ENCODE data around the gene ALAS2.
"Not testable (repeated sequence)": the region's sequence is repeated elsewhere in the genome, so short reads cannot be mapped to it uniquely, and the experiment has no call there.

The ALAS2 gene, protein sequence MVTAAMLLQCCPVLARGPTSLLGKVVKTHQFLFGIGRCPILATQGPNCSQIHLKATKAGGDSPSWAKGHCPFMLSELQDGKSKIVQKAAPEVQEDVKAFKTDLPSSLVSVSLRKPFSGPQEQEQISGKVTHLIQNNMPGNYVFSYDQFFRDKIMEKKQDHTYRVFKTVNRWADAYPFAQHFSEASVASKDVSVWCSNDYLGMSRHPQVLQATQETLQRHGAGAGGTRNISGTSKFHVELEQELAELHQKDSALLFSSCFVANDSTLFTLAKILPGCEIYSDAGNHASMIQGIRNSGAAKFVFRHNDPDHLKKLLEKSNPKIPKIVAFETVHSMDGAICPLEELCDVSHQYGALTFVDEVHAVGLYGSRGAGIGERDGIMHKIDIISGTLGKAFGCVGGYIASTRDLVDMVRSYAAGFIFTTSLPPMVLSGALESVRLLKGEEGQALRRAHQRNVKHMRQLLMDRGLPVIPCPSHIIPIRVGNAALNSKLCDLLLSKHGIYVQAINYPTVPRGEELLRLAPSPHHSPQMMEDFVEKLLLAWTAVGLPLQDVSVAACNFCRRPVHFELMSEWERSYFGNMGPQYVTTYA

DNA sequence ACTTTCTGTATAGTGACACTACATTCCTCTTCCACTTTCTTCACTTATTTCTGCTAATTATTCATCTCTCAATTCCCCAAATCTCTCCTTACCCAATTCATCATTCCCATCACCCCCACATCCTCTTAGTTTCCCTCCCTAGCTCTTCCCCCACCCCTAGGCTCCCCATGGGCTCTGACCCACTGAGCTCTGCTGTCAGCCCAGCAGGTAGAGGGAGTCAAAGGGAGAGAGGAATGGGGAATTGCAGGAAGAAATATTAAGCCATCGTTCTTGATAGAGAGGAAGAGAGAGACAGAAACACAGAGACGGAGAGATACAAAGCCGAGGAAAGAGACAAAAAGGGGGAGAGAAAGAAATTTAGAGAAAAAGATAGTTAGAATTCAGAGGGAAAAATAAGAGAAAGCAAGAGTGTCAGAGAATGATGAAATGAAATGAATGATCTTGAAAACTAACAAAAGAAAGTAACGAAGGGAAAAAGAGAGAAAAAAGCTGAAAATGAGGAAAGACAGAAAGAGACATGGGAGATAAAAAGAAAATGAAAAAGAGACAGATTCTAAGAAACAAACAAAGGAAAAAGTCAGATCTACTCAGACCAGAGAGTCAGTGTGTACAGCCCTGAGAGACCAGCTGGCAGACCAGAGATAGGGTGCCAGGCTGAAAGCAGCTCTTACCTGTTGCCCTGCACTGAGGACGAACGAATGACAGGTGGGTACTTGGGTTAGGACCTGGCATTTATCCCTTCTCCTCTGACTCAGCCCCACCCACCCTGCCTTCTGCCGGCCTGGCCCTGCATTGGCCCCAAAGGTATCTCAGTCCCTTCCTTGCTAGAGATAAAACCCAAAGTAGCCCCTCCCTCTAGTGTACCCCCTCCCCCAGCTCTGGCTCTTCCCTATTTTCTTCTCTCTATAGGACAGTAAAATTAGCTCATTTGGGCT lies at the start of gene ALAS2:
Gene ALAS2 (minus strand): TSS at position 707 of the 935 bp plus-strand sequence. CDS start 4,977 bp downstream, outside the sequence.
- DNase-seq (ENCODE audit: low spot score in 2 of 2) = no peak
- H3K36me3 Mint-ChIP-seq = no peaks in the 10 kb centered on the region
- no peak within 1 kb of the TSS for H3K27ac Mint-ChIP-seq
- H3K4me1 Mint-ChIP-seq = no peaks in the 10 kb centered on the region
- no peaks in the 10 kb centered on the region for H3K9me3 Mint-ChIP-seq
- H3K4me3 Mint-ChIP-seq = no peak within 1 kb of the TSS
- no peak for ATAC-seq

DNA sequence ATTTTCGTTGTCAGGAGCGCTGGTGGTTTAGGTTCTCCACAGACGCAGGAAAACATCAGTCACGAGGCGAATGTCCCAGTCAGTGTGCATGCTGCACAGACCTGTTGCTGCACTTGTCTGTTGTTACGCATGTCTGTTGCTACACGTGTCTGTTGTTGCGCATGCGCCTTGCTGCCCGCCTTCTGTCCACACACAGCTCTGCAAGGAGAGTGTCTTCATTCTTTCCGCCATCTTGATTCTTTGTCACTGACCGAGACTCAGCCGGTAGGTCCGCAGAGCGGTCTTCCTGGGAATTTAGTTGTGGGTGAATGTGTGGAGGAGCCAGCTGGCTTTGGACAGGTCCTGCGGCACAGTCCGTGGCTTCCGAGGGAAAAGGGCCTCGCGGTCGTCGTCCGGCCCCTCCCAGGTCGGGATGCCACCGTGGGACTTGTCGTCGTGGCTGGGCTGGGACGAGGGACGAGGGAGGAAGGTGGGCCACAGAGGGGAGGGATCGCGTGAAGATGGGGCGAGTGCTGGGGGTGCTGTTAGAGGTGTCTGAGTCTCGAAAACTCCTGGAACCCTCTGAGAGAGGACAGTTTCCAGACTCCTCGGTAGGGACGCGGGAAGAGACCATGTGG lies 44.2 kb upstream of the ALAS2 start, which contains the start of gene PAGE2B:
Gene PAGE2B (plus strand): TSS at position 180 of the 617 bp plus-strand sequence. CDS start 1,012 bp downstream, outside the sequence.
- Mint-ChIP-seq H3K4me1 (no peaks in the 10 kb centered on the region), H3K4me3 (no peak within 1 kb of the TSS), H3K9me3 (no peaks in the 10 kb centered on the region), H3K36me3 (no peaks in the 10 kb centered on the region), H3K27ac (no peak within 1 kb of the TSS)
- ATAC-seq (no peak), DNase-seq (ENCODE audit: low spot score in 2 of 2) (no peak)

DNA sequence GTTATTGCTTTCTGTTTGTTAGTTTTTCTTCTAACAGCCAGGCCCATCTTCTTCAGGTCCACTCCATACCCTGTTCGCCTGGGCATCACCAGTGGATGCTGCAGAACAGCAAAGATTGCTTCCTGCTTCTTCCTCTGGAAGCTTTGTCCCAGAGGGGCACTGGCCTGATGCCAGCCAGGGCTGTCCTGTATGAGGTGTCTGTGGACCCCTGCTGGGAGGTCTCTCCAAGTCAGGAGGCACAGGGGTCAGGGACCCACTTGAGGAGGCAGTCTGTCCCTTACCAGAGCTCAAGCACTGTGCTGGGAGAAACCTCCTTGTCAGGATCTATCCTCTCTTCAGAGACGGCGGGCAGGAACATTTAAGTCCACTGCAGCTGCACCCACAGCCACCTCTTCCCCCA lies 41.5 kb upstream of the ALAS2 start:
- Mint-ChIP-seq H3K4me3 (no peak overlapping the region), H3K4me1 (no peaks in the 10 kb centered on the region), H3K36me3 (no peaks in the 10 kb centered on the region), H3K27ac (no peak overlapping the region), H3K9me3 (no peaks in the 10 kb centered on the region)
- ATAC-seq (no peak), DNase-seq (ENCODE audit: low spot score in 2 of 2) (no peak)

DNA sequence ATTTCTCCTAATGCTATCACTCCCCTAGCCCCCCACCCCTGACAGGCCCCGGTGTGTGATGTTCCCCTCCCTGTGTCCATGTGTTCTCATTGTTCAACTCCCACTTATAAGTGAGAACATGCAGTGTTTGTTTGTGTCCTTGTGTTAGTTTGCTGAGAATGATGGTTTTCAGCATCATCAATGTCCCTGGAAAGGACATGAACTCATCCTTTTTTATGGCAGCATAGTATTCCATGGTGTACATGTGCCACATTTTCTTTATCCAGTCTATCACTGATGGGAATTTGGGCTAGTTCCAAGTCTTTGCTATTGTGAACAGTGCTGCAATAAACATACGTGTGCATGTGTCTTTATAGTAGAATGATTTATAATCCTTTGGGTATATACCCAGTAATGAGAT lies 36.4 kb upstream of the ALAS2 start:
- ATAC-seq; H3K4me1 Mint-ChIP-seq; H3K36me3 Mint-ChIP-seq; DNase-seq (ENCODE audit: low spot score in 2 of 2); H3K4me3 Mint-ChIP-seq; H3K27ac Mint-ChIP-seq; H3K9me3 Mint-ChIP-seq: not testable (repeated sequence)

DNA sequence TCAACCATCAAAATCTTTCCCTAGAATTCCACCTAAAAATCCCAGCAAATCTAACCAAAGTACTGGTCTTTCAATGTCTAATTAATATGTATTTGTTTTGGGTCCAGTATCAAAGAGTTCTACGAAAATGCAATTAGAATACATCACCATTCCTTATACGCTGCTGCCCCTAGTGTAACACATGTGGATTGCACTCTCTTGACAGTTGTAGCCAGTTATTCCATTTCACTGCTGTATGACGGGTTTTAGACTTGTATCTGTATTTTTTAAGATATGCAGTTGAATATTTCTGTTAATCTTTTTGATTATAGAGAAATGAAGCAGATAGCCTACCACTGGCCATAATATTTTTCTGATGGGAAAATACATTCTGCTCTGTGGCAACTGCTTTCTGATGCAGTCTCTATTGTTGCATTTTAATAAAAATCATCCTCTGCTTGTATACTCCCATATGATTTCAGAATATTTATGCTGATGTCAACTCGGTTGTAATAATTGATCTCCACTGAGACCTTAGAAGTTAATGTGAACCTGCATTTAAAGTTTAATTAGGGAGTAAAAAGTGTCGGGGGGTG lies 27.0 kb upstream of the ALAS2 start:
- Mint-ChIP-seq H3K9me3 (no peaks in the 10 kb centered on the region), H3K27ac (peak overlapping the region; percentile 14)

DNA sequence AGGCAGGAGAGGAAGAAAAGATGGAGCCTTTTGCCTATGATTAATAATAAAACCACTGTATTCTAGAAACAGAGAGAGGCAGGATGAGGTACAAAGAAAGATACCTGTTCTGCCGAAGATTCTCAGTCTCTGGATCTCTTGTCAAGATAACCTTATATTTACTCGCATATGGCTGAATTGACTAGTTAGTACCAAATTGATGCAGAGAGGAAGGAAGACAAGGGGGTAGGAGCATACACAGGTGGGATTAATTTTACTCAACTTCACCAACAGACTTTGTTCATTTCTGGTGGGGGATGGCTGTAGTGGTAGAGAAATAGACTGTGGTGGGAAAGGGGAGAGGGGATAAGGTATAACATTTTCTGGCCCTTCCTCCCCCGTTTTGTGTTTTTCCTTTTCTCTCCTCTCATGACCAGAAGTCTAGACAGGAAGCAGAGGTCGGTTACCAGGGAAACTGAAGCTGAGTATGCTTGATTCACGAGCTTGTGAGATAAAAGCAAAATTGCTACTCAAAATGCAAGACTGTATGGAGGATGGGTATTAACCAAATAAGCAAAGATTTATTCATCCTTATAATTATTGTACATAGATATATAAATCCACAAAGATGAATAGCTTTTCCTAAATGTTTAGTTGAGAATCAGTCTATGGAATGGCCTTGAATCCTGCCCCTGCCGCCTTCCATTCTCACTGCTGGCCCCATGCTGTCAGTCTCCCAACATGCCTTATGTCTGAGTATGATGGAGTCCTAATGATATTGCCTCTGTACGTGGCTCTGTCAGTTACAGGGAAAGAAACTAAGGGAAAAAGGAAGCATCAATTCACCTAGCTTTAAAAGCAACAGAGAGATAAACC lies 26.3 kb upstream of the ALAS2 start:
- Mint-ChIP-seq H3K9me3 (no peaks in the 10 kb centered on the region), H3K4me3 (peak overlapping the region; percentile 56), H3K4me1 (peaks cover 12% of the 10 kb centered on the region), H3K36me3 (no peaks in the 10 kb centered on the region), H3K27ac (peak overlapping the region; percentile 14)
- DNase-seq (ENCODE audit: low spot score in 2 of 2) (peak in 1 of 2 donors; percentile 46), ATAC-seq (peak; percentile 78)

More for the DNA sequence above, 27.0 kb upstream of the ALAS2 start:
- ATAC-seq (peak; percentile 56), DNase-seq (ENCODE audit: low spot score in 2 of 2) (peak in 1 of 2 donors; percentile 1)
- Mint-ChIP-seq H3K36me3 (no peaks in the 10 kb centered on the region), H3K4me1 (peaks cover 12% of the 10 kb centered on the region), H3K4me3 (peak overlapping the region; percentile 56)

DNA sequence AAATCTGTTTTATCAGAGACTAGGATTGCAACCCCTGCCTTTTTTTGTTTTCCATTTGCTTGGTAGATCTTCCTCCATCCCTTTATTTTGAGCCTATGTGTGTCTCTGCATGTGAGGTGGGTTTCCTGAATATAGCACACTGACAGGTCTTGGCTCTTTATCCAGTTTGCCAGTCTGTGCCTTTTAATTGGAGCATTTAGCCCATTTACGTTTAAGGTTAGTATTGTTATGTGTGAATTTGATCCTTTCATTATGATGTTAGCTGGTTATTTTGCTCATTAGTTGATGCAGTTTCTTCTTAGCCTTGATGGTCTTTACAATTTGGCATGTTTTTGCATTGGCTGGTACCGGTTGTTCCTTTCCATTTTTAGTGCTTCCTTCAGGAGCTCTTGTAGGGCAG lies 19.8 kb upstream of the ALAS2 start:
- H3K36me3 Mint-ChIP-seq; DNase-seq (ENCODE audit: low spot score in 2 of 2); H3K27ac Mint-ChIP-seq; H3K4me1 Mint-ChIP-seq; H3K4me3 Mint-ChIP-seq; H3K9me3 Mint-ChIP-seq; ATAC-seq: not testable (repeated sequence)

DNA sequence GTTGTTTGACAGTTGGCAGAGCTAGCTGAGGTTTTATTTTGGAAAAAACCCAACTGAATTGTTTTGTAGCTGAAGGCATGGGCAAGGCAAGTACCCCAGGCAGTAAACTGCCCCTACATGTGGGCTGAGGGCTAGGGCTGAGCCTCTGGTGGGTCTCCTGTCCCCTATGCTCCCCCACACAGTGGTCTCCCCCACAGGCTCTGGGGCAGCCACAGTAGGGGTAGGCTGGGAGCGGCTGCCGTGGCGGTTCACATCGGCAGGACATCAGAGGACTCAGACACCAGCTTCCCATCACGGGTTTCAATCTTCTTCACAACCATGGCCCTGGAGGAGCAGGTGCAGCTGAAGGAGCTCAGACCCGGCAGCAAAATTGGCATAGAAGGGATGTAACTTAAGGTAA lies 10.7 kb upstream of the ALAS2 start:
- Mint-ChIP-seq H3K27ac (no peak overlapping the region), H3K4me1 (no peaks in the 10 kb centered on the region), H3K4me3 (no peak overlapping the region), H3K36me3 (no peaks in the 10 kb centered on the region), H3K9me3 (no peaks in the 10 kb centered on the region)
- no peak for ATAC-seq
- DNase-seq (ENCODE audit: low spot score in 2 of 2) = no peak

DNA sequence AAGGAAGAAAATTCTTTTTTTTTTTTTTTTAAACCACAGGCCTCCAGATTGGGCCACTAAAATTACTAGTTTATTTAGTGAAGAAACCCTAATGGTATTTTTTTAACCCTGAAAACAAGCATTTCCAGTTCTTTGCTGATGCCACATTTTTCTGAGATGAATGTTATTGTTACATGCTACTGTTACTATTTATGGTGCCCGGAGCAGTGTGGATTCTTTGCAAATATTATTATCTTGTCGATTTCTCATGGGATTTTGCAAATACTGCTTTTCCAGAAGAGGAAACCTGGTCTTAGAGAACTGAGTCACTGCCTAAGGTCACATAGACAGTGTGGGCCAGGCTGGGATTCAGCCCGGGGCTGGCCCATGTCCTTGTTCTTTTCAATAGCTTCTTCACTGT lies 8.7 kb upstream of the ALAS2 start:
- ATAC-seq (no peak), DNase-seq (ENCODE audit: low spot score in 2 of 2) (no peak)
- Mint-ChIP-seq H3K4me3 (no peak overlapping the region), H3K36me3 (no peaks in the 10 kb centered on the region), H3K9me3 (no peaks in the 10 kb centered on the region), H3K27ac (no peak overlapping the region), H3K4me1 (no peaks in the 10 kb centered on the region)

DNA sequence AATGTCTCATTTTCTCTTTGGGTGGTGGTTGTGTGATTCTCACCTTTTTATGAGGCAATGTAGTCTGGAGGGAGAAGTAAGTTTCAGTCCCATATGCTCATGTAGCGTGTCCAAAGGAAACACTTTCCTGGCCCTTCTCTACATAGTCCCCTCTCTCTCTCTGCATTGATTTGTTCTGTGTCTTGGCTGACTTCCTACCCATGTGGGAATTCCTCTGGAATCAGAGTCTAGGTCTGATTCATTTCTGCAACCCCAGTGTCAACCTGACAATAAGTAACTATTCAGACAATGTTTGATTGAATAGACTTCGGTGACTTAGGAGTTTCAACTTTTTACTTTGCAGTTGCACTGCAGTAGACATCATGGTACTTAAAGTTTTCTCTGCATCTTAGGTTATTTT lies 2.7 kb upstream of the ALAS2 start:
- ATAC-seq (no peak), DNase-seq (ENCODE audit: low spot score in 2 of 2) (no peak)
- Mint-ChIP-seq H3K36me3 (no peaks in the 10 kb centered on the region), H3K9me3 (no peaks in the 10 kb centered on the region), H3K27ac (no peak overlapping the region), H3K4me1 (no peaks in the 10 kb centered on the region), H3K4me3 (no peak overlapping the region)

DNA sequence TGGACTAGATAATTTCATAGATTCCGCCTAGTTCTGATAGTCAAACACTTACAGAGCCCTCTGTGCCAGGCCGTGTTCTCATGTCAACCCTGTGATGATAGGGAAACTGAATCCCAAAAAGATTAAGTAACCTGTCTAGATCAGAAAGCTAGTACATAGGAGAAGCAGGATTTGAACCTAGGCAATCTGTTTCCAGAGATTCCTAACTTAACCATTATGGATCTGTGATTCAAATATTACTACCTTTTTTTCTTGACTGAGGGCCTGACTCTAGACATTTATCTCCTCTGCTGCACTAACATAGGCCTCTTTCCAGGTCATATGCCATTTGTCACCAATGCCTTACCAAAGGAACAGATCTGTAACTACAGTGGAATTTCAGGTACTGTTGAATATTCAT lies 1.5 kb downstream of the ALAS2 start:
- Mint-ChIP-seq H3K27ac (no peak overlapping the region), H3K9me3 (no peaks in the 10 kb centered on the region), H3K4me1 (no peaks in the 10 kb centered on the region), H3K4me3 (no peak overlapping the region), H3K36me3 (no peaks in the 10 kb centered on the region)
- DNase-seq (ENCODE audit: low spot score in 2 of 2) (no peak), ATAC-seq (no peak)

DNA sequence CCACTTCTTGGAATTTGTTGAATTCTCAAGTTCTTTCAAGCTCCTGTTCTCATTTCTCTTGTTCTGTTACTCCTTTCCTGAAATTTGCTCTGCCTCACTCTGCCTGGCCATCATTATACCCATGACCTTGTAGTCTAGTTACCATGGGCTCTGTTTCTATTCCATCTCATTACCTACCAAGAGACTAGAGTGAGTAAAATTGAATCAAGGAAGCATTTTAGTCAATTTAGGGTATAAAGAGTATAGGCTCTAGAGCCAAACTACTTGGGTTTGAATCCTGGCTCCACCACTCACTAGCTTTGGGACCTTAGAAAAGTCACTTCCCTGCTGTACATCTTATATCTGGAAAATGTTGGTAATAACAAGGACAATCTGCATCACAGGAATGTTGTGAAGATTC lies 2.2 kb downstream of the ALAS2 start:
- no peak for ATAC-seq
- no peaks in the 10 kb centered on the region for H3K9me3 Mint-ChIP-seq
- H3K36me3 Mint-ChIP-seq = no peaks in the 10 kb centered on the region
- H3K27ac Mint-ChIP-seq = no peak overlapping the region
- no peak overlapping the region for H3K4me3 Mint-ChIP-seq
- no peak for DNase-seq (ENCODE audit: low spot score in 2 of 2)
- no peaks in the 10 kb centered on the region for H3K4me1 Mint-ChIP-seq

DNA sequence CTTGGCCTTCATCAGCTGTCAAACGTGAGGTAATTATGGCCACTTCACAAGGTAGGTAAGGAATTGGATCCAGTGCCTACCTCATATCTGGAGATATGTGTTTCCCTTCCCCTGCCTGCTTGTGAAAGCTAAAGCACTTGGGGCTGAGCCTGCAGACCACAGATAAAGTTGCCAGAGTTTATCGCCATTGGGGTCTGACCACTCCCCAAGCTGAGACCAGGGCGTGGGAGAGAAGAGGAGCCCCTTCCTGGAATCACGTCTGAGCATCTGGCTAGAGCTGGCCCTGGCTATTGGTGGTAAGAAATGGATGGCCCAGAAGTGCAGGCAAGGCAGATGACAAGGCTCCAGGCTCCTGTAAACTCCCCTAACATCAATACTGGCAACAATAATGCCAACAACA lies 2.7 kb downstream of the ALAS2 start:
- Mint-ChIP-seq H3K36me3 (no peaks in the 10 kb centered on the region), H3K4me3 (no peak overlapping the region), H3K9me3 (no peaks in the 10 kb centered on the region), H3K4me1 (no peaks in the 10 kb centered on the region), H3K27ac (no peak overlapping the region)
- ATAC-seq (no peak), DNase-seq (ENCODE audit: low spot score in 2 of 2) (no peak)

DNA sequence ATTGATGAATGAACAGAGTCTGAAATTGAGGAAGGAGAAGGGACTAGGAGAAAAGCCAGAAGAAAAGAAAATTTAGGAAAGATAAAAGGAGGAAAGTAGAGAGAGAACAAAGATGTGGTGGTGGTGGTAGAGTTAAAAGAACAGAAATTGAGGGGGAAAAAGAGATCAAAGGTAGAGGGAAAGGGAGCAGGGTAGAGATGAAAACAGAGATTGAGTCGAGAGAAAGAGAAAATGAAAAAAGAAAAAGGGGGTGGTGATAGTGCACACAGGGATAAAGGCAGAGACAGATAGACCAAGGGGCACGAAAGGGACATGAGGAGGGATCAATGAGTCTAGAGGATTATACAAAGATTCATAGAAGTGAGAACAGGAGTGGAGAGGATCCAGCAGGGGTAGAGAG lies 3.9 kb downstream of the ALAS2 start:
- peak overlapping the region; percentile 29 for H3K27ac Mint-ChIP-seq
- DNase-seq (ENCODE audit: low spot score in 2 of 2) (no peak), ATAC-seq (no peak)
- no peak overlapping the region for H3K4me3 Mint-ChIP-seq
- no peaks in the 10 kb centered on the region for H3K4me1 Mint-ChIP-seq
- H3K9me3 Mint-ChIP-seq = no peaks in the 10 kb centered on the region
- no peaks in the 10 kb centered on the region for H3K36me3 Mint-ChIP-seq
